Neural progenitor cell (in vitro differentiated cells): Measurements from ENCODE around the gene COG3.

ENCODE experiments used
- CTCF ChIP-seq: fragments of 200-600 bp; sonication (generic); IDR thresholded peaks from 2 replicates; pipeline ENCODE4 v1.5.1; 2017; ENCODE audit warnings: antibody characterized with exemption, mild to moderate bottlenecking
- EZH2 ChIP-seq: fragments of 200-600 bp; sonication (generic); IDR thresholded peaks from 2 replicates; pipeline ENCODE4 v1.6.1; 2017; ENCODE audit warnings: antibody characterized with exemption, mild to moderate bottlenecking, moderate library complexity

GRCh38 chr13:45487604-45488003 is 22.9 kb downstream of the COG3 start:
- no peak for TF ChIP-seq CTCF
- no peak for TF ChIP-seq EZH2
